GM23338 (cell line): ENCODE results near the gene ACAP1. TPM values are rescaled to one million over a fixed set of nuclear protein-coding genes. Genes with fewer than 3 reads are reported as not detected.

ENCODE experiments used
- ATAC-seq: fragments of 200-7000 bp; cut with Tn5 transposase; 3 replicates; pipeline ENCODE4 v1.9.1; 2020
- DNase-seq: peaks from one replicate; pipeline ENCODE4 v3.0.0-alpha.2; 2015; ENCODE audit warnings: low spot score
- H2AFZ ChIP-seq: fragments of 200-600 bp; sonication (generic); 2 replicates; pipeline ENCODE4 v1.8.0; 2016; ENCODE audit warnings: antibody characterized with exemption, mild to moderate bottlenecking, moderate library complexity
- H3F3A ChIP-seq: fragments of 200-600 bp; sonication (generic); replicated peaks from 2 replicates; pipeline ENCODE4 v1.8.0; 2017; ENCODE audit warnings: antibody characterized with exemption, mixed run types, low read depth
- H3K27ac ChIP-seq: fragments of 200-600 bp; sonication (generic); 2 replicates; pipeline ENCODE4 v1.6.1; 2016; ENCODE audit warnings: low read depth
- H3K27me3 ChIP-seq: fragments of 200-600 bp; sonication (generic); 2 replicates; pipeline ENCODE4 v1.8.0; 2016; ENCODE audit warnings: mild to moderate bottlenecking, mixed run types, moderate library complexity; ENCODE audit not compliant: insufficient read depth
- H3K36me3 ChIP-seq: fragments of 200-600 bp; sonication (generic); 2 replicates; pipeline ENCODE4 v1.8.0; 2016; ENCODE audit warnings: mild to moderate bottlenecking; ENCODE audit not compliant: insufficient read depth
- H3K4me1 ChIP-seq: fragments of 200-600 bp; sonication (generic); 2 replicates; pipeline ENCODE4 v1.8.0; 2016; ENCODE audit warnings: mild to moderate bottlenecking, moderate library complexity; ENCODE audit not compliant: insufficient read depth
- H3K4me2 ChIP-seq: fragments of 200-600 bp; sonication (generic); 2 replicates; pipeline ENCODE4 v1.7.1; 2017; ENCODE audit warnings: mixed run types
- H3K4me3 ChIP-seq: fragments of 200-600 bp; sonication (generic); 2 replicates; pipeline ENCODE4 v1.6.1; 2016; ENCODE audit warnings: mixed run types
- H3K79me2 ChIP-seq: fragments of 200-600 bp; sonication (generic); replicated peaks from 2 replicates; pipeline ENCODE4 v1.8.0; 2017; ENCODE audit warnings: mild to moderate bottlenecking; ENCODE audit not compliant: insufficient read depth
- H3K9me2 ChIP-seq: fragments of 200-600 bp; sonication (generic); 2 replicates; pipeline ENCODE4 v1.8.0; 2017; ENCODE audit not compliant: insufficient read depth
- H4K20me1 ChIP-seq: fragments of 200-600 bp; sonication (generic); replicated peaks from 2 replicates; pipeline ENCODE4 v1.8.0; 2017; ENCODE audit warnings: mild to moderate bottlenecking; ENCODE audit not compliant: insufficient read depth
- H3K27ac Mint-ChIP-seq: 2 replicates; pipeline ENCODE4 v1.8.0; 2020; ENCODE audit warnings: inconsistent platforms, mild to moderate bottlenecking, moderate library complexity, mixed read lengths
- H3K27me3 Mint-ChIP-seq: 3 replicates; pipeline ENCODE4 v1.8.0; 2022; ENCODE audit warnings: low read depth, mild to moderate bottlenecking, moderate library complexity, mixed read lengths, inconsistent platforms; ENCODE audit not compliant: insufficient read depth, poor library complexity
- H3K36me3 Mint-ChIP-seq: 3 replicates; pipeline ENCODE4 v1.8.0; 2021; ENCODE audit warnings: low read depth, mild to moderate bottlenecking, inconsistent platforms, moderate library complexity, mixed read lengths
- H3K4me1 Mint-ChIP-seq: 3 replicates; pipeline ENCODE4 v1.8.0; 2020; ENCODE audit warnings: mild to moderate bottlenecking, inconsistent platforms, mixed read lengths
- H3K4me3 Mint-ChIP-seq: 3 replicates; pipeline ENCODE4 v1.8.0; 2021; ENCODE audit warnings: moderate library complexity, mild to moderate bottlenecking, inconsistent platforms, mixed read lengths
- H3K9me3 Mint-ChIP-seq: 3 replicates; pipeline ENCODE4 v1.8.0; 2020; ENCODE audit warnings: moderate library complexity, mild to moderate bottlenecking, inconsistent platforms, mixed read lengths
- ETS1 ChIP-seq: IDR thresholded peaks from 2 replicates; pipeline ENCODE4 v1.6.1; 2016; ENCODE audit warnings: antibody characterized with exemption
- EZH2phosphoT487 ChIP-seq: fragments of 200-600 bp; sonication (generic); IDR thresholded peaks from one replicate; pipeline ENCODE4 v1.8.1; 2018; ENCODE audit warnings: antibody characterized with exemption; ENCODE audit not compliant: unreplicated experiment
- NANOG ChIP-seq: IDR thresholded peaks from 2 replicates; pipeline ENCODE4 v1.6.1; 2016; ENCODE audit warnings: antibody characterized with exemption, borderline replicate concordance
- POLR2AphosphoS5 ChIP-seq: IDR thresholded peaks from 2 replicates; pipeline ENCODE4 v1.6.1; 2016; ENCODE audit warnings: antibody characterized with exemption, low read depth
- REST ChIP-seq: IDR thresholded peaks from one replicate; pipeline ENCODE4 v1.6.1; 2018; ENCODE audit warnings: antibody characterized with exemption; ENCODE audit not compliant: unreplicated experiment
- STAT1 ChIP-seq: IDR thresholded peaks from one replicate; pipeline ENCODE4 v1.6.1; 2016; ENCODE audit warnings: antibody characterized with exemption; ENCODE audit not compliant: unreplicated experiment
- ZNF114 ChIP-seq: fragments of 250-450 bp; sonication (Bioruptor Pico); IDR thresholded peaks from 2 replicates; pipeline ENCODE4 v1.5.0; 2020; ENCODE audit warnings: mild to moderate bottlenecking, moderate library complexity
- ZNF462 ChIP-seq: fragments of 250-450 bp; sonication (Bioruptor Pico); IDR thresholded peaks from 2 replicates; pipeline ENCODE4 v1.5.0; 2020; ENCODE audit warnings: mild to moderate bottlenecking, moderate library complexity
- polyA plus RNA-seq: library from polyadenylated mRNA; unstranded; fragments of >200 nt; fragmentation: Nextera tagmentation; extraction: Ambion mirVana; gene quantifications from 2 replicates; pipeline ENCODE4 v1.2.1, GENCODE V29; 2016
- total RNA-seq: library from RNA; depleted of rRNA; stranded (reverse); fragments of >200 nt; shearing (Covaris generic); gene quantifications from 2 replicates; pipeline ENCODE4 v1.2.3, GENCODE V29; 2014

The ACAP1 gene
- total and polyA plus RNA-seq, 2 experiments from 2014 or later, result 30.7 to 40.1 TPM

GRCh38 chr17:7396147-7396546 is 59.8 kb downstream of the ACAP1 start (continued):
- TF ChIP-seq ZNF462 (CRISPR knock-in tag), result no peak
- no peak for TF ChIP-seq POLR2AphosphoS5
- TF ChIP-seq NANOG, result no peak

GRCh38 chr17:7398612-7399011 is 62.3 kb downstream of the ACAP1 start:
- no peak overlapping the region for H3K4me3 Mint-ChIP-seq
- H2AFZ ChIP-seq, result no peak overlapping the region
- peaks cover 6% of the 10 kb centered on the region for H3K79me2 ChIP-seq
- H3K27me3 ChIP-seq, result no peaks in the 10 kb centered on the region
- no peak overlapping the region for H3K27ac ChIP-seq
- H3K9me2 ChIP-seq, result no peaks in the 10 kb centered on the region
- no peak overlapping the region for H3K27ac Mint-ChIP-seq
- no peaks in the 10 kb centered on the region for H3K9me3 Mint-ChIP-seq
- H4K20me1 ChIP-seq, result peaks cover 12% of the 10 kb centered on the region; the same call in 1 of the 2 replicates
- peaks cover 3% of the 10 kb centered on the region; the same call in 1 of the 2 replicates for H3K36me3 ChIP-seq
- H3K27me3 Mint-ChIP-seq, result peaks cover 6% of the 10 kb centered on the region
- H3K36me3 Mint-ChIP-seq, result peaks cover 8% of the 10 kb centered on the region; the same call in 2 of the 3 replicates
- H3K4me2 ChIP-seq, result no peak overlapping the region
- DNase-seq (no peak), ATAC-seq (no peak)
- peaks cover 23% of the 10 kb centered on the region for H3F3A ChIP-seq
- peaks cover 6% of the 10 kb centered on the region for H3K4me1 ChIP-seq
- peaks cover 9% of the 10 kb centered on the region for H3K4me1 Mint-ChIP-seq
- no peak overlapping the region for H3K4me3 ChIP-seq
- TF ChIP-seq REST, result no peak
- TF ChIP-seq ZNF114 (CRISPR knock-in tag), result no peak
- no peak for TF ChIP-seq STAT1
- TF ChIP-seq EZH2phosphoT487, result no peak
- no peak for TF ChIP-seq ETS1
